Parathyroid adenoma (tissue), 2 donors: ENCODE data around the gene NCBP2.

ENCODE experiments used
- H2AFZ ChIP-seq: fragments of 300-600 bp; sonication (generic); one replicate; pipeline ENCODE4 v1.7.0; 2017; ENCODE audit warnings: antibody characterized with exemption, mild to moderate bottlenecking
- H3K27ac ChIP-seq: fragments of 300-600 bp; sonication (generic); one replicate; pipeline ENCODE4 v1.7.0; 2017
- H3K27me3 ChIP-seq: fragments of 300-600 bp; sonication (generic); one replicate; pipeline ENCODE4 v1.7.0; 2017; ENCODE audit warnings: low read length; ENCODE audit not compliant: control insufficient read depth, insufficient read depth
- H3K36me3 ChIP-seq: fragments of 300-600 bp; sonication (generic); one replicate; pipeline ENCODE4 v1.7.0; 2017; ENCODE audit warnings: low read length; ENCODE audit not compliant: control insufficient read depth, insufficient read depth
- H3K4me1 ChIP-seq: fragments of 300-600 bp; sonication (generic); one replicate; pipeline ENCODE4 v1.7.0; 2017; ENCODE audit warnings: control low read depth
- H3K4me2 ChIP-seq: fragments of 300-600 bp; sonication (generic); one replicate; pipeline ENCODE4 v1.7.0; 2017; ENCODE audit warnings: low read length
- H3K4me3 ChIP-seq: fragments of 300-600 bp; sonication (generic); one replicate; pipeline ENCODE4 v1.7.0; 2017; ENCODE audit warnings: low read depth, low read length
- H3K79me2 ChIP-seq: fragments of 300-600 bp; sonication (generic); one replicate; pipeline ENCODE4 v1.7.0; 2017; ENCODE audit warnings: control low read depth
- H3K9ac ChIP-seq: fragments of 300-600 bp; sonication (generic); one replicate; pipeline ENCODE4 v1.7.0; 2017; ENCODE audit warnings: mild to moderate bottlenecking
- H3K9me3 ChIP-seq: fragments of 300-600 bp; sonication (generic); one replicate; pipeline ENCODE4 v1.7.0; 2017; ENCODE audit warnings: low read length; ENCODE audit not compliant: control insufficient read depth
- TF ChIP-seq, protein P1 (sequence below): fragments of 300-600 bp; sonication (generic); IDR thresholded peaks from one replicate; pipeline ENCODE4 v1.7.0; 2017; ENCODE audit warnings: antibody characterized with exemption, mild to moderate bottlenecking
- donor health status: primary hyperparathyroidism.

Gene NCBP2

DNA sequence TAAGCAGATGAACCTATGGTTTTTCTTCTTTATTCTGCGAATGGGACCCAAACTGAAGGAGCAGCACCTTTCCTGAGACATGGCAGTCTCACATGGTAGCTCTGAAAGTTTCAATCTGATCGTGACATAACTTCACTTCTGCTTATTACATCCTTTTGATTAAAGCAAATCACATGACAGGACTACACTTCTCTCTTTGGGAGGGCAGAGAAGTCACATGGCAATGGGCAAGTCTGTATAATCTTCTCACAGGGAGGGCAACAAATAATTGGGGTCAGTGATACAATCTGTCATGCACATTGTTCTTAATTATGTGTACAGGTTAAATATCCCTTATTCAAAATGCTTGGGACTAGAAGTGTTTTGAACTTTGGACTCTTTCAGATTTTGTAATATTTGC is 21.6 kb downstream of the NCBP2 start:
- TF ChIP-seq, protein P1, sequence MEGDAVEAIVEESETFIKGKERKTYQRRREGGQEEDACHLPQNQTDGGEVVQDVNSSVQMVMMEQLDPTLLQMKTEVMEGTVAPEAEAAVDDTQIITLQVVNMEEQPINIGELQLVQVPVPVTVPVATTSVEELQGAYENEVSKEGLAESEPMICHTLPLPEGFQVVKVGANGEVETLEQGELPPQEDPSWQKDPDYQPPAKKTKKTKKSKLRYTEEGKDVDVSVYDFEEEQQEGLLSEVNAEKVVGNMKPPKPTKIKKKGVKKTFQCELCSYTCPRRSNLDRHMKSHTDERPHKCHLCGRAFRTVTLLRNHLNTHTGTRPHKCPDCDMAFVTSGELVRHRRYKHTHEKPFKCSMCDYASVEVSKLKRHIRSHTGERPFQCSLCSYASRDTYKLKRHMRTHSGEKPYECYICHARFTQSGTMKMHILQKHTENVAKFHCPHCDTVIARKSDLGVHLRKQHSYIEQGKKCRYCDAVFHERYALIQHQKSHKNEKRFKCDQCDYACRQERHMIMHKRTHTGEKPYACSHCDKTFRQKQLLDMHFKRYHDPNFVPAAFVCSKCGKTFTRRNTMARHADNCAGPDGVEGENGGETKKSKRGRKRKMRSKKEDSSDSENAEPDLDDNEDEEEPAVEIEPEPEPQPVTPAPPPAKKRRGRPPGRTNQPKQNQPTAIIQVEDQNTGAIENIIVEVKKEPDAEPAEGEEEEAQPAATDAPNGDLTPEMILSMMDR, result no peak
- no peaks in the 10 kb centered on the region for H3K9me3 ChIP-seq
- H3K79me2 ChIP-seq, result peaks cover 6% of the 10 kb centered on the region
- H3K4me3 ChIP-seq, result no peak overlapping the region
- no peak overlapping the region for H3K4me2 ChIP-seq
- H3K27ac ChIP-seq, result no peak overlapping the region
- H3K36me3 ChIP-seq, result no peaks in the 10 kb centered on the region
- H2AFZ ChIP-seq, result no peak overlapping the region
- no peaks in the 10 kb centered on the region for H3K27me3 ChIP-seq
- no peaks in the 10 kb centered on the region for H3K4me1 ChIP-seq
- no peak overlapping the region for H3K9ac ChIP-seq

- no peaks in the 10 kb centered on the region for H3K9me3 ChIP-seq
- peaks cover 4% of the 10 kb centered on the region for H3K79me2 ChIP-seq
- no peak overlapping the region for H2AFZ ChIP-seq
- TF ChIP-seq, protein P1, result no peak
- no peaks in the 10 kb centered on the region for H3K4me1 ChIP-seq
- no peaks in the 10 kb centered on the region for H3K36me3 ChIP-seq
- no peak overlapping the region for H3K9ac ChIP-seq
- no peak overlapping the region for H3K4me2 ChIP-seq
- H3K27me3 ChIP-seq, result no peaks in the 10 kb centered on the region
- no peak overlapping the region for H3K4me3 ChIP-seq
- no peak overlapping the region for H3K27ac ChIP-seq
Measured at GRCh38 chr3:196918968-196919367, 23.4 kb downstream of the NCBP2 start.

- peaks cover 2% of the 10 kb centered on the region for H3K79me2 ChIP-seq
- H3K27me3 ChIP-seq, result no peaks in the 10 kb centered on the region
- H3K9ac ChIP-seq, result no peak overlapping the region
- no peak overlapping the region for H3K27ac ChIP-seq
- no peaks in the 10 kb centered on the region for H3K9me3 ChIP-seq
- H3K36me3 ChIP-seq, result no peaks in the 10 kb centered on the region
- no peak overlapping the region for H3K4me2 ChIP-seq
- H3K4me3 ChIP-seq, result no peak overlapping the region
- H2AFZ ChIP-seq, result no peak overlapping the region
- TF ChIP-seq, protein P1, result no peak
- H3K4me1 ChIP-seq, result no peaks in the 10 kb centered on the region
Measured at GRCh38 chr3:196916995-196917394, 25.3 kb downstream of the NCBP2 start.

- Histone ChIP-seq H3K4me3 (no peak overlapping the region), H3K4me2 (no peak overlapping the region), H3K36me3 (no peaks in the 10 kb centered on the region), H3K9me3 (no peaks in the 10 kb centered on the region), H3K4me1 (no peaks in the 10 kb centered on the region), H3K79me2 (peaks cover 2% of the 10 kb centered on the region), H3K9ac (no peak overlapping the region), H2AFZ (no peak overlapping the region), H3K27ac (no peak overlapping the region), H3K27me3 (no peaks in the 10 kb centered on the region)
- TF ChIP-seq, protein P1, result no peak
Measured at GRCh38 chr3:196916221-196916620, 26.1 kb downstream of the NCBP2 start.

DNA sequence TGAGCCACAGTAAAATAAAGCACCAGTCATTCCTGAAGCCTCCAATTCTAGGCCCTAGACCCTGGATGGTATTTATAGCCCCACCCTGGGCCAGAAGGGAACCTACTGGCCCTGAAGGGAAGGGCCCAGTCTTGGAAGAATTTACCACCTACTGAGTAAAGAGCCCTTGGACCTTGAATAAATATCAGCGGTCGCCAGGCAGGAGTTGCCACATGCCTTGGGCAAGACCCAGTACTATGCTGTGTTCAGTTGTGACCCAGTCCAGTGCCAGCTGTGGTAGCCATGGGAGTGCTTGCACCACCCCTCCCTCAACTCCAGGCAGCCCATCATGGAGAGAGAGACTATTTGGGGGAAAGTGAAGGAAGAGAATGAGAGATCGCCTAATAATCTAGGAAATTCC is 27.0 kb downstream of the NCBP2 start:
- H3K9me3 ChIP-seq, result no peaks in the 10 kb centered on the region

More for the DNA sequence above, 27.0 kb downstream of the NCBP2 start:
- TF ChIP-seq, protein P1, result no peak
- Histone ChIP-seq H3K27me3 (no peaks in the 10 kb centered on the region), H3K9ac (no peak overlapping the region), H3K4me1 (no peaks in the 10 kb centered on the region), H3K4me2 (no peak overlapping the region), H2AFZ (no peak overlapping the region), H3K4me3 (no peak overlapping the region), H3K27ac (no peak overlapping the region), H3K36me3 (no peaks in the 10 kb centered on the region), H3K79me2 (peaks cover 2% of the 10 kb centered on the region)
